ENCODE data around the gene RNASET2. TPM values are rescaled to one million over a fixed set of nuclear protein-coding genes. Genes with fewer than 3 reads are reported as not detected.
A peak's percentile ranks its signal among the peaks of the same experiment; 100 is the strongest.

Gene RNASET2
- total and polyA plus RNA-seq, 2 of the 13 experiments (the other 11 are each of a cell fraction or from before 2014, with no cell fraction given), result 44.6 to 597 TPM

DNA sequence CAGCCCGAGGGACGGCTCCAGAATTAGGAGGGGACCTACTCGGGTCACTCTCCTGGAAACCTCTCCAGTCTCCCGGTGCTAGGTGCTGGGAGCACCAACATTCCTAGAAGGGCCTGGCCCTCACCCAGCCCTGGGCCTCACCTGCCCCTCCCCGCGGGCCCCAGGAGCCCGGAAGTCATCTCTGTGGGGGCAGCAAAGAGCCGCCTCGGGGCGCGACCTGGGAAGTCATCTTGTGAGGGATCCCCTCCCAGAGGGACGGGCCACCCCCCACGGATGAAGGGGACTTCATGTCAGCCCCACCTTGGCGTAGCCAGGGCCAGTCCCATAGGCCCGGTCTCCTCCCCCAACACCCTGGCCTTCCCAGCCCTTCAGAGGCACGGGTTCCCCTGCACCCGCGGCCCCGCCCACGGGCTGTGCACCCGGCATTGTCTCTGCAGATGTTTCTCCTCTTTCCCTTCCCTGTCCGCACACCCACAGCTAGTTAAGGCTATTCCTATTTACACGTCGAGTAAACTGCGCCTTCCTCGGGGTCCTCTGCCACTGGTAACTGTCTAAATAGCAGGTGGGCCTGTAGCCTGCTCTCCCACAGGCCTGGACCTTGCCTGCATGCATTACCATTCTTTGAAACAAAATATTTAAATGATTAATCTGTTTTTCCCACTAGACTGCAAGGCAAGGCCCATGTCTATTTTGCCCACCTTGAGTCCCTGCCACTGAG lies 896 bp upstream of the RNASET2 start (continued):
- no peak for TF ChIP-seq NR1H2 (CRISPR knock-in tag; IDR thresholded peaks at IDR 0.05; ENCODE audit: borderline replicate concordance, low read depth)
- no peak for TF ChIP-seq ATRX (CRISPR knock-in tag; IDR thresholded peaks at IDR 0.05; ENCODE audit: borderline replicate concordance)
- TF ChIP-seq ZBTB38 (CRISPR knock-in tag; IDR thresholded peaks at IDR 0.05), result no peak
- TF ChIP-seq, protein P1, sequence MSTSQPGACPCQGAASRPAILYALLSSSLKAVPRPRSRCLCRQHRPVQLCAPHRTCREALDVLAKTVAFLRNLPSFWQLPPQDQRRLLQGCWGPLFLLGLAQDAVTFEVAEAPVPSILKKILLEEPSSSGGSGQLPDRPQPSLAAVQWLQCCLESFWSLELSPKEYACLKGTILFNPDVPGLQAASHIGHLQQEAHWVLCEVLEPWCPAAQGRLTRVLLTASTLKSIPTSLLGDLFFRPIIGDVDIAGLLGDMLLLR (CRISPR knock-in tag; IDR thresholded peaks at IDR 0.05), result no peak
- TF ChIP-seq, protein P2, sequence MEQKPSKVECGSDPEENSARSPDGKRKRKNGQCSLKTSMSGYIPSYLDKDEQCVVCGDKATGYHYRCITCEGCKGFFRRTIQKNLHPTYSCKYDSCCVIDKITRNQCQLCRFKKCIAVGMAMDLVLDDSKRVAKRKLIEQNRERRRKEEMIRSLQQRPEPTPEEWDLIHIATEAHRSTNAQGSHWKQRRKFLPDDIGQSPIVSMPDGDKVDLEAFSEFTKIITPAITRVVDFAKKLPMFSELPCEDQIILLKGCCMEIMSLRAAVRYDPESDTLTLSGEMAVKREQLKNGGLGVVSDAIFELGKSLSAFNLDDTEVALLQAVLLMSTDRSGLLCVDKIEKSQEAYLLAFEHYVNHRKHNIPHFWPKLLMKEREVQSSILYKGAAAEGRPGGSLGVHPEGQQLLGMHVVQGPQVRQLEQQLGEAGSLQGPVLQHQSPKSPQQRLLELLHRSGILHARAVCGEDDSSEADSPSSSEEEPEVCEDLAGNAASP (CRISPR knock-in tag; IDR thresholded peaks at IDR 0.05; ENCODE audit: borderline replicate concordance), result peak; percentile 69; the same call in 1 of the 2 replicates
- no peak for TF ChIP-seq ZNF3 (CRISPR knock-in tag; IDR thresholded peaks at IDR 0.05)
- TF ChIP-seq MLLT10 (CRISPR knock-in tag; IDR thresholded peaks at IDR 0.05), result no peak
- TF ChIP-seq, protein P3, sequence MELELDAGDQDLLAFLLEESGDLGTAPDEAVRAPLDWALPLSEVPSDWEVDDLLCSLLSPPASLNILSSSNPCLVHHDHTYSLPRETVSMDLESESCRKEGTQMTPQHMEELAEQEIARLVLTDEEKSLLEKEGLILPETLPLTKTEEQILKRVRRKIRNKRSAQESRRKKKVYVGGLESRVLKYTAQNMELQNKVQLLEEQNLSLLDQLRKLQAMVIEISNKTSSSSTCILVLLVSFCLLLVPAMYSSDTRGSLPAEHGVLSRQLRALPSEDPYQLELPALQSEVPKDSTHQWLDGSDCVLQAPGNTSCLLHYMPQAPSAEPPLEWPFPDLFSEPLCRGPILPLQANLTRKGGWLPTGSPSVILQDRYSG (CRISPR knock-in tag; IDR thresholded peaks at IDR 0.05), result no peak
- no peak for TF ChIP-seq IKZF4 (CRISPR knock-in tag; IDR thresholded peaks at IDR 0.05; ENCODE audit: borderline replicate concordance, low read depth, not compliant biosample characterization)
- TF ChIP-seq, protein P4, sequence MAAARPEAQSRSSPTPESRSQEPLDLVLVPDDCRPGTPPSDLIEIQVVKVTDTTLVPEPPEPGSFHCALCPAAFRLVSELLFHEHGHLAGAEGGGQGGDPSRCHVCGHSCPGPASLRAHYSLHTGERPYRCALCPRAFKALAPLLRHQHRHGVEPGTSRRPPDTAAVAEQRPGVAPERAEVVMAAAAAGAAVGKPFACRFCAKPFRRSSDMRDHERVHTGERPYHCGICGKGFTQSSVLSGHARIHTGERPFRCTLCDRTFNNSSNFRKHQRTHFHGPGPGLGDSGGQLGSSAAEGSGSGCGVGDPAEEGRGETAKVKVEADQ (CRISPR knock-in tag; IDR thresholded peaks at IDR 0.05; ENCODE audit: borderline replicate concordance), result no peak; the same call in 1 of the 2 replicates
- TF ChIP-seq, protein P5, sequence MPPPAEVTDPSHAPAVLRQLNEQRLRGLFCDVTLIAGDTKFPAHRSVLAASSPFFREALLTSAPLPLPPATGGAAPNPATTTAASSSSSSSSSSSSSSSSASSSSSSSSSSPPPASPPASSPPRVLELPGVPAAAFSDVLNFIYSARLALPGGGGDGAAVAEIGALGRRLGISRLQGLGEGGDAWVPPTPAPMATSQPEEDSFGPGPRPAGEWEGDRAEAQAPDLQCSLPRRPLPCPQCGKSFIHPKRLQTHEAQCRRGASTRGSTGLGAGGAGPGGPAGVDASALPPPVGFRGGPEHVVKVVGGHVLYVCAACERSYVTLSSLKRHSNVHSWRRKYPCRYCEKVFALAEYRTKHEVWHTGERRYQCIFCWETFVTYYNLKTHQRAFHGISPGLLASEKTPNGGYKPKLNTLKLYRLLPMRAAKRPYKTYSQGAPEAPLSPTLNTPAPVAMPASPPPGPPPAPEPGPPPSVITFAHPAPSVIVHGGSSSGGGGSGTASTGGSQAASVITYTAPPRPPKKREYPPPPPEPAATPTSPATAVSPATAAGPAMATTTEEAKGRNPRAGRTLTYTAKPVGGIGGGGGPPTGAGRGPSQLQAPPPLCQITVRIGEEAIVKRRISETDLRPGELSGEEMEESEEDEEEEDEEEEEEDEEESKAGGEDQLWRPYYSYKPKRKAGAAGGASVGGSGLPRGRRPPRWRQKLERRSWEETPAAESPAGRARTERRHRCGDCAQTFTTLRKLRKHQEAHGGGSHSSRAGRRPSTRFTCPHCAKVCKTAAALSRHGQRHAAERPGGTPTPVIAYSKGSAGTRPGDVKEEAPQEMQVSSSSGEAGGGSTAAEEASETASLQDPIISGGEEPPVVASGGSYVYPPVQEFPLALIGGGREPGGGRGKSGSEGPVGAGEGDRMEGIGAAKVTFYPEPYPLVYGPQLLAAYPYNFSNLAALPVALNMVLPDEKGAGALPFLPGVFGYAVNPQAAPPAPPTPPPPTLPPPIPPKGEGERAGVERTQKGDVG (CRISPR knock-in tag; IDR thresholded peaks at IDR 0.05; ENCODE audit: borderline replicate concordance), result no peak
- peak; percentile 59; the same call in 1 of the 2 replicates for TF ChIP-seq ZNF460 (CRISPR knock-in tag; IDR thresholded peaks at IDR 0.05; ENCODE audit: borderline replicate concordance)
- 0 out of 2 replicates have a peak, but pooled peaks have one; percentile 9 for TF ChIP-seq RNF2 (conservative IDR thresholded peaks at IDR 0.05; ENCODE audit: low read depth)
- no peak for TF ChIP-seq JUND (CRISPR knock-in tag; IDR thresholded peaks at IDR 0.05)
- TF ChIP-seq SMAD1 (CRISPR knock-in tag; IDR thresholded peaks at IDR 0.05; ENCODE audit: borderline replicate concordance, low read depth), result peak; percentile 33; the same call in 1 of the 2 replicates
- peak; percentile 80 for TF ChIP-seq POLR2AphosphoS5 (IDR thresholded peaks at IDR 0.05; ENCODE audit: low read depth, low read length)
- no peak for TF ChIP-seq REPIN1 (CRISPR knock-in tag; IDR thresholded peaks at IDR 0.05; ENCODE audit: borderline replicate concordance, low read depth)
- TF ChIP-seq ZNF570 (CRISPR knock-in tag; IDR thresholded peaks at IDR 0.05; ENCODE audit: borderline replicate concordance), result no peak
- no peak for TF ChIP-seq ZNF207 (IDR thresholded peaks at IDR 0.05; ENCODE audit: borderline replicate concordance)
- TF ChIP-seq HOXA7 (CRISPR knock-in tag; IDR thresholded peaks at IDR 0.05), result no peak
- TF ChIP-seq HNRNPK (IDR thresholded peaks at IDR 0.05; ENCODE audit: low read depth, low read length, poor library complexity, severe bottlenecking), result peak; percentile 15
- no peak for TF ChIP-seq DR1 (CRISPR knock-in tag; IDR thresholded peaks at IDR 0.05)

Measured in HepG2 (cell line).